Activated CD4-positive, alpha-beta T cell treated with anti-CD3 and anti-CD28 coated beads, Interleukin-2, amount 10 ng/mL, durations not matched to agents 7 days and 5 days (primary cell): Measurements from ENCODE around the gene ZFAND3. TPM values are rescaled to one million over a fixed set of nuclear protein-coding genes. Genes with fewer than 3 reads are reported as not detected.

Experiments used
- CTCF ChIA-PET: fragments of 350-600 bp; sonication (Branson Sonifier 250); formaldehyde crosslinking; loops from one replicate; lab custom pipeline; 2021; ENCODE audit warnings: antibody characterized with exemption; lab: Charles Lee
- POLR2A ChIA-PET: fragments of 350-600 bp; sonication (Branson Sonifier 250); formaldehyde crosslinking; loops from one replicate; lab custom pipeline; 2021; ENCODE audit warnings: antibody characterized with exemption; lab: Charles Lee
- DNase-seq: peaks from one replicate; pipeline ENCODE4 v3.0.0-alpha.2; 2020
- H3K27ac Mint-ChIP-seq: one replicate; pipeline ENCODE4 v1.8.0; 2021; ENCODE audit warnings: mild to moderate bottlenecking, moderate library complexity, mixed read lengths
- H3K27me3 Mint-ChIP-seq: one replicate; pipeline ENCODE4 v1.8.0; 2021; ENCODE audit warnings: mixed read lengths
- H3K36me3 Mint-ChIP-seq: one replicate; pipeline ENCODE4 v1.8.0; 2021; ENCODE audit warnings: low read depth, mixed read lengths
- H3K4me1 Mint-ChIP-seq: one replicate; pipeline ENCODE4 v1.8.0; 2021; ENCODE audit warnings: mixed read lengths
- H3K4me3 Mint-ChIP-seq: one replicate; pipeline ENCODE4 v1.8.0; 2021; ENCODE audit warnings: mild to moderate bottlenecking, moderate library complexity, mixed read lengths
- H3K9me3 Mint-ChIP-seq: one replicate; pipeline ENCODE4 v1.8.0; 2021; ENCODE audit warnings: mixed read lengths
- total RNA-seq, 2 experiments: library from RNA; stranded (reverse); gene quantifications; one replicate each; pipeline ENCODE4 v1.2.3, GENCODE V29; 2021

Gene ZFAND3
- total RNA-seq, 2 experiments from 2014 or later = 27.4 to 34.7 TPM

- H3K9me3 Mint-ChIP-seq = no peaks in the 10 kb centered on the region
- peak overlapping the region; percentile 17 for H3K27ac Mint-ChIP-seq
- H3K4me1 Mint-ChIP-seq = peaks cover 53% of the 10 kb centered on the region
- peaks cover 6% of the 10 kb centered on the region for H3K36me3 Mint-ChIP-seq
- ChIA-PET CTCF (interaction anchor here (1.3 kb wide), 1 partner anchor 30 kb away, joined by 3 read pairs; no protein-coding TSS in a partner anchor), POLR2A (no interaction called here)
- peak overlapping the region; percentile 92 for H3K4me3 Mint-ChIP-seq
- DNase-seq = no peak
- H3K27me3 Mint-ChIP-seq = no peaks in the 10 kb centered on the region
These were observed 1.9 kb downstream of the ZFAND3 start for GRCh38 chr6:37821446-37821845.

- Mint-ChIP-seq H3K36me3 (peaks cover 6% of the 10 kb centered on the region), H3K4me1 (peaks cover 56% of the 10 kb centered on the region), H3K9me3 (no peaks in the 10 kb centered on the region), H3K27ac (no peak overlapping the region), H3K4me3 (no peak overlapping the region), H3K27me3 (no peaks in the 10 kb centered on the region)
- DNase-seq = no peak
- CTCF ChIA-PET = interaction anchor here (1.1 kb wide), 1 partner anchor 19 kb away, joined by 4 read pairs; no protein-coding TSS in a partner anchor
- POLR2A ChIA-PET = no interaction called here
These were observed 3.5 kb downstream of the ZFAND3 start for GRCh38 chr6:37822851-37823682.

GRCh38 chr6:37824170-37824569 is 4.6 kb downstream of the ZFAND3 start:
- no peaks in the 10 kb centered on the region for H3K9me3 Mint-ChIP-seq
- ChIA-PET POLR2A (no interaction called here), CTCF (interaction anchor here (0.7 kb wide), 1 partner anchor 670 kb away, joined by 3 read pairs; no protein-coding TSS in a partner anchor)
- H3K4me3 Mint-ChIP-seq = no peak overlapping the region
- no peak overlapping the region for H3K27ac Mint-ChIP-seq
- no peak for DNase-seq
- H3K4me1 Mint-ChIP-seq = peaks cover 53% of the 10 kb centered on the region
- H3K27me3 Mint-ChIP-seq = no peaks in the 10 kb centered on the region
- H3K36me3 Mint-ChIP-seq = peaks cover 6% of the 10 kb centered on the region

DNA sequence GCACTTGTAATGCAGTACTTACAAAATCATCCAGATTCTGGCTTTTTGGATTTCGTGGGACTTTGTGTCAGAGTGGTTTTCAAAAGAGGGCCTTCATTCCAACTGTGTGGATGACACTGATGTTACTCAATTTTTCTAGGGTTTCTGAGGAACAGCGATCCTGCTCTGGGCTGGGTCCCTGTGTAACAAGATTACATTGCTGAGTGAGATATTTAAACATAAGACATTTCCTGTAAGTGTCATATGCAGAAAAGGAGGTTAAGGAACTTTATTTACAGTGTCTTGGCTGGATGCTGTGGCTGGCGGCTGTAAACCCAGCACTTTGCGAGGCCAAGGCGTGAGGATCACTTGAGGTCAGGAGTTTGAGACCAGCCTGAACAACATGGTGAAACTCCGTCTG is 6.7 kb downstream of the ZFAND3 start:
- Mint-ChIP-seq H3K9me3 (no peaks in the 10 kb centered on the region), H3K4me1 (peaks cover 48% of the 10 kb centered on the region), H3K4me3 (no peak overlapping the region), H3K27ac (no peak overlapping the region), H3K27me3 (no peaks in the 10 kb centered on the region), H3K36me3 (peaks cover 9% of the 10 kb centered on the region)
- ChIA-PET POLR2A (no interaction called here), CTCF (interaction anchor here (1.9 kb wide), 1 partner anchor 110 kb away, joined by 6 read pairs; no protein-coding TSS in a partner anchor)
- no peak for DNase-seq

GRCh38 chr6:37826993-37827392 is 7.5 kb downstream of the ZFAND3 start:
- no peak for DNase-seq
- POLR2A ChIA-PET = interaction anchor here (0.6 kb wide), 2 partner anchors 8 to 67 kb away, joined by 3 read pairs; no protein-coding TSS in a partner anchor

GRCh38 chr6:37827603-37828265 is 8.2 kb downstream of the ZFAND3 start:
- Mint-ChIP-seq H3K36me3 (peaks cover 20% of the 10 kb centered on the region), H3K27me3 (no peaks in the 10 kb centered on the region), H3K4me1 (peaks cover 41% of the 10 kb centered on the region), H3K4me3 (no peak overlapping the region), H3K9me3 (no peaks in the 10 kb centered on the region), H3K27ac (no peak overlapping the region)
- ChIA-PET POLR2A (interaction anchor here (0.6 kb wide), 1 partner anchor 9 kb away, joined by 3 read pairs; no protein-coding TSS in a partner anchor), CTCF (interaction anchor here (0.9 to 2.0 kb wide), 4 partner anchors 9 to 42 kb away, joined by 3 to 7 read pairs (median 4); partner anchors contain the start of gene ZFAND3)
- no peak for DNase-seq

More at GRCh38 chr6:37826993-37827392, 7.5 kb downstream of the ZFAND3 start:
- Mint-ChIP-seq H3K27me3 (no peaks in the 10 kb centered on the region), H3K27ac (no peak overlapping the region), H3K9me3 (no peaks in the 10 kb centered on the region), H3K36me3 (peaks cover 13% of the 10 kb centered on the region), H3K4me1 (peaks cover 46% of the 10 kb centered on the region), H3K4me3 (no peak overlapping the region)
- CTCF ChIA-PET = interaction anchor here (0.6 to 2.0 kb wide), 6 partner anchors 8 to 603 kb away, joined by 3 to 7 read pairs (median 5); partner anchors contain the start of gene ZFAND3

DNA sequence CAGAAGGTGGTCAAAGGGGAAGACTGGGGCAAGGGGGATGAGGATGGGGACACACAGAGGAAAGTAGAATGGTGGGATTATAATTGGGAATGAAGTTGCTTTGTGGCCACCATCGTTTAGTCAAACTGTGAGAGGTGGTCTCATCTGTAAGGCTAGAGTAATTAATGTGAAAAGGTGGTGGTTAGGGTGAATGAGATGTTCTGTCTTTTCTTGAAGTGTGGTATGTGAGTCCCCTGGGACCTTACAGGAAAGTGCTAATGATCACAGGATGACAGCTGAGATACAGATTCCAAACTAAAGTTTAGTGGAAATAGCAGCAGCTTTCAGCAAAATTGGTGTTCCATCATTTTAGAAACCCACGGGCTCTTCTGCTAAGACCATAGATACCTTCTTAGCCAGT is 10.7 kb downstream of the ZFAND3 start:
- H3K4me3 Mint-ChIP-seq = no peak overlapping the region
- H3K9me3 Mint-ChIP-seq = peaks cover 7% of the 10 kb centered on the region
- H3K36me3 Mint-ChIP-seq = peaks cover 34% of the 10 kb centered on the region
- no peak for DNase-seq
- POLR2A ChIA-PET = no interaction called here
- CTCF ChIA-PET = no interaction called here
- no peak overlapping the region for H3K27ac Mint-ChIP-seq
- no peaks in the 10 kb centered on the region for H3K27me3 Mint-ChIP-seq
- H3K4me1 Mint-ChIP-seq = peaks cover 36% of the 10 kb centered on the region

GRCh38 chr6:37831457-37831856 is 11.9 kb downstream of the ZFAND3 start:
- ChIA-PET POLR2A (no interaction called here), CTCF (interaction anchor here (0.5 to 1.0 kb wide), 2 partner anchors 13 to 38 kb away, joined by 3 read pairs; no protein-coding TSS in a partner anchor)
- DNase-seq = no peak
- no peak overlapping the region for H3K4me3 Mint-ChIP-seq
- H3K27ac Mint-ChIP-seq = peak overlapping the region; percentile 1
- H3K4me1 Mint-ChIP-seq = peaks cover 29% of the 10 kb centered on the region
- H3K9me3 Mint-ChIP-seq = peaks cover 7% of the 10 kb centered on the region
- H3K36me3 Mint-ChIP-seq = peaks cover 34% of the 10 kb centered on the region
- no peaks in the 10 kb centered on the region for H3K27me3 Mint-ChIP-seq

- Mint-ChIP-seq H3K36me3 (peaks cover 45% of the 10 kb centered on the region), H3K4me1 (peaks cover 13% of the 10 kb centered on the region)
These were observed 16.4 kb downstream of the ZFAND3 start for GRCh38 chr6:37835923-37836322.

GRCh38 chr6:37838219-37838921 is 18.8 kb downstream of the ZFAND3 start:
- CTCF ChIA-PET = no interaction called here
- Mint-ChIP-seq H3K4me1 (peaks cover 4% of the 10 kb centered on the region), H3K27me3 (no peaks in the 10 kb centered on the region), H3K36me3 (peaks cover 30% of the 10 kb centered on the region), H3K4me3 (no peak overlapping the region), H3K9me3 (peaks cover 8% of the 10 kb centered on the region), H3K27ac (no peak overlapping the region)
- no peak for DNase-seq
- POLR2A ChIA-PET = no interaction called here

More at GRCh38 chr6:37835923-37836322, 16.4 kb downstream of the ZFAND3 start:
- Mint-ChIP-seq H3K9me3 (peaks cover 7% of the 10 kb centered on the region), H3K27me3 (no peaks in the 10 kb centered on the region), H3K27ac (no peak overlapping the region), H3K4me3 (no peak overlapping the region)
- ChIA-PET POLR2A (no interaction called here), CTCF (no interaction called here)
- no peak for DNase-seq

DNA sequence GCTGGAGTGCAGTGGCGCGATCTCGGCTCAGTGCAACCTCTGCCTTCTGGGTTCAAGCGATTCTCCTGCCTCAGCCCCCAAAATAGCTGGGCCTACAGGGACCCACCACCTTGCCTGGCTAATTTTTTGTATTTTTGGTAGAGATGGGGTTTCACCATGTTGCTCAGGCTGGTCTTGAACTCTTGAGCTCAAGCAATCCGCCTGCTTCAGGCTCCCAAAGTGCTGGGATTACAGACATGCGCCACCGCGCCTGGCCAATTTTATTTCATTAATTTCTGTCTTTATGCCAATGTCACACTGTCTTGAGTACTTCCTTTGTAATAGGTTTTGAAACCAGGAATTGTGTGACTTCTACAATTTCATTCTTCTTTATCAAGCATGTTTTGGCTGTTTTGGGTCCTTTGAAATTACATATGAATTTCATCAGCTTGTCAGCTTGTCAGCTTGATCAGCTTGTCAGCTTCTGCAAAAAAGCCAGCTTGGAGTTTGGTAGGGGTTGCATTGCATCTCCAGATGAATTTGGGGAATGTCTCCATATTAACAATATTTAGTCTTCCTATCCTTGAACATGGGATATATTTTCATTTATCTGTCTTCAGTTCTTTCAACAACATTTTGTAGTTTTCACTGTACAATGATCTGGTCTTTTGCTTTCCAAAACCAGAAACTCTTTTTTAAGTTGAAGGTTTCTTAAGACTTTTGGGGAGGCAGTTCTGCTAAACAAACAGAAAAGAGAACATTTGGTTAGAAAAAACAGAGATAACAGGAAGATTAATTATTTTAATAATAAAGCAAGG is 20.8 kb downstream of the ZFAND3 start:
- no peaks in the 10 kb centered on the region for H3K27me3 Mint-ChIP-seq
- ChIA-PET CTCF (no interaction called here), POLR2A (no interaction called here)
- H3K27ac Mint-ChIP-seq = no peak overlapping the region
- H3K4me3 Mint-ChIP-seq = no peak overlapping the region
- peaks cover 26% of the 10 kb centered on the region for H3K36me3 Mint-ChIP-seq
- DNase-seq = no peak
- H3K4me1 Mint-ChIP-seq = peaks cover 7% of the 10 kb centered on the region
- H3K9me3 Mint-ChIP-seq = peaks cover 3% of the 10 kb centered on the region

DNA sequence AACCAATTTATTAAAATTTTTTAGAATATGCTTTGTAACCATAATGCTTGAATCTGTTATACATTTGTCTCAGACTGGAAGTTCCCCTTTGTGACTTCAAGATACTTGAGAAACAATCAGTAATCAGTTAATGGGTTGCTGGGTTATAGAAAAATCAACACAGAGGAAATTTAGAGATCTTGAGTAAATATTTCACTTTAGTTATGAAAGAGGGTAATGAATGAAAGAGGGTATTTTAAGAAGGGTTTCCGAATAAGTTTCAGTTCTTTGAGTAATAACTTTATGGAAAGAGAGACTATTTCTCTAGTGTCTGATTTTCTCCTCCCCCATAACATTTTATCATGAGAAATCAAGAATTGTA is 21.4 kb downstream of the ZFAND3 start:
- CTCF ChIA-PET = no interaction called here
- peaks cover 23% of the 10 kb centered on the region for H3K36me3 Mint-ChIP-seq

More for the DNA sequence above, 21.4 kb downstream of the ZFAND3 start:
- no peak overlapping the region for H3K27ac Mint-ChIP-seq
- peaks cover 3% of the 10 kb centered on the region for H3K9me3 Mint-ChIP-seq
- H3K4me1 Mint-ChIP-seq = peaks cover 7% of the 10 kb centered on the region
- POLR2A ChIA-PET = no interaction called here
- no peak for DNase-seq
- no peaks in the 10 kb centered on the region for H3K27me3 Mint-ChIP-seq
- H3K4me3 Mint-ChIP-seq = no peak overlapping the region
